GM12878 (cell line): Measurements from ENCODE around the gene AFAP1. TPM values are rescaled to one million over a fixed set of nuclear protein-coding genes. Genes with fewer than 3 reads are reported as not detected.

Source experiments
- CBX3 ChIP-seq: fragments of 200-600 bp; sonication (generic); IDR thresholded peaks from 2 replicates; pipeline ENCODE4 v1.6.1; 2016; ENCODE audit warnings: low read depth, borderline replicate concordance
- CREB1 ChIP-seq: IDR thresholded peaks from 2 replicates; pipeline ENCODE4 v1.6.1; 2012; ENCODE audit warnings: low read depth, mild to moderate bottlenecking, inconsistent platforms
- IRF4 ChIP-seq: IDR thresholded peaks from 2 replicates; pipeline ENCODE4 v1.6.1; 2011; ENCODE audit warnings: low read depth, low read length
- NFYB ChIP-seq: IDR thresholded peaks from 2 replicates; pipeline ENCODE4 v1.6.1; 2011; ENCODE audit warnings: low read depth, mild to moderate bottlenecking, low read length, improper control_type of control experiment, moderate library complexity; ENCODE audit not compliant: insufficient read depth
- NR2C1 ChIP-seq: fragments of 450-650 bp; IDR thresholded peaks from 2 replicates; pipeline ENCODE4 v1.6.1; 2017; ENCODE audit warnings: antibody characterized with exemption, mild to moderate bottlenecking, moderate library complexity
- PRDM15 ChIP-seq: fragments of 450-650 bp; formaldehyde crosslinking; IDR thresholded peaks from 2 replicates; pipeline ENCODE4 v1.4.0; 2020; ENCODE audit warnings: mild to moderate bottlenecking, moderate library complexity
- ZNF687 ChIP-seq: fragments of 450-650 bp; IDR thresholded peaks from 2 replicates; pipeline ENCODE4 v1.6.1; 2017; ENCODE audit warnings: mild to moderate bottlenecking, moderate library complexity
- polyA plus RNA-seq, 11 experiments: library from polyadenylated mRNA; depleted of rRNA in 4 of 11; unstranded in 6 of 11; stranded (reverse) in 5 of 11; fragments of >200 nt; fragmentation: Nextera tagmentation in 4 of 11; fragmentation: Illumina TruSeq in 1 of 11; extraction: Ambion mirVana in 4 of 11; extraction: Trizol in 1 of 11; gene quantifications; 1 replicate in 1 of 11; 2 replicates in 10 of 11; pipeline versions ENCODE4 v1.2.1 to v1.2.3, GENCODE V29; 2011 to 2016; ENCODE audit warnings: inconsistent platforms in 2 of 11, missing spikeins in 2 of 11, low read depth in 1 of 11
- total RNA-seq, 4 experiments: library from RNA; depleted of rRNA in 3 of 4; stranded (reverse); fragments of >200 nt in 3 of 4; fragmentation: Illumina TruSeq in 1 of 4; extraction: Trizol in 1 of 4; gene quantifications; 2 replicates each; pipeline versions ENCODE4 v1.2.1 to v1.2.3, GENCODE V29; 2013 to 2021

AFAP1 gene
- total and polyA plus RNA-seq, 10 of the 15 experiments (the other 5 are each of a cell fraction or from before 2014, with no cell fraction given), result 0.02 to 0.23 (median 0.09) TPM; not detected in 1

- TF ChIP-seq ZNF687, result no peak
- no peak for TF ChIP-seq IRF4
- TF ChIP-seq CBX3, result no peak
- no peak for TF ChIP-seq NFYB
- TF ChIP-seq PRDM15 (CRISPR knock-in tag), result no peak
- no peak for TF ChIP-seq CREB1
- no peak for TF ChIP-seq NR2C1
Measured at GRCh38 chr4:7956934-7957656, 17.4 kb upstream of the AFAP1 start (continued).
